Stimulated activated CD8-positive, alpha-beta memory T cell treated with anti-CD3 and anti-CD28 coated beads, Interleukin-7, amount 100 ng/mL, for 1 hour (primary cell): ENCODE measurements around the gene TCOF1.

ENCODE experiments used
- DNase-seq, 2 donors: peaks; one replicate each; pipeline ENCODE4 v3.0.0-alpha.2; 2020; ENCODE audit warnings: low read depth in 2 of 2

TCOF1 gene

GRCh38 chr5:150392680-150393079 is 35.2 kb downstream of the TCOF1 start:
- DNase-seq, result no peak

GRCh38 chr5:150393096-150393645 is 35.7 kb downstream of the TCOF1 start:
- DNase-seq, result no peak

GRCh38 chr5:150394131-150394530 is 36.6 kb downstream of the TCOF1 start:
- DNase-seq, result no peak

DNA sequence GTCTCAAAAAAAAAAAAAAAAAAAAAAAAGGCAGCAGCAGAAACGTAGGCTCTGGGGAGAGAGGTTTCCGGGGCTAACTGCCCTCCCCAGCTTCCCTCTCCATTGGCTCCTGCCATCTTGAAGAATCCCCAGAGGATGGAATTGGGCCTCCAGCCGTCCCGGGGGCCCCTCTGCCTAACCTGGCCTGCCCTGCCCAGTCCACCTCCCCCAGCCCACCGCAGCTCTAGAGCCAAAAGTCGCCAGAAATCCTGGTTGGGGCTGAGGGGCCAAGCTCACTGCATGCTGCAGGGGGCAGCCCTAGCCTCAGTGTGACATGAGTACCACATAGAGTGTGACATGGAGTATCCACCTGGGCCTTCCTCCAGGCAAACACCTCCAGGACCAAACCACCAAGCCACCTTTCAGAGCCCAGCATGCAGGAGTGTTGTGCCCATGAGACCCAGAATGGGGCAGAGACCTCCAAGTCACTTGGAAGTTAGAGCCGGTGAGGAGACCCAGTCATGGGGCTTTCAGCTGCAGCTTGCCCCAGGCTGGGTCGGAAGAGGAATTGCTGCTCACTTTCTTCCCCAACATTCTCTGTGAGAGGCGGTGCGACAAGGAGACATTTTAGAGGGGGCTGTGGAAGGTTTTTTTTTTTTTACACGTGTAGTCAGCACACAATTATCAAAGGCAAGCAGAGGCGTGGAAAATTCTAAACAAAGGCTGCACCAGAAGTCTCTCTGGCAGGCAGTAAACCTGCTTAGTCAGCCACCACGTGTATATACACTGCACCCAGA is 37.6 kb downstream of the TCOF1 start:
- no peak for DNase-seq

GRCh38 chr5:150395688-150395975 is 38.1 kb downstream of the TCOF1 start:
- no peak for DNase-seq

DNA sequence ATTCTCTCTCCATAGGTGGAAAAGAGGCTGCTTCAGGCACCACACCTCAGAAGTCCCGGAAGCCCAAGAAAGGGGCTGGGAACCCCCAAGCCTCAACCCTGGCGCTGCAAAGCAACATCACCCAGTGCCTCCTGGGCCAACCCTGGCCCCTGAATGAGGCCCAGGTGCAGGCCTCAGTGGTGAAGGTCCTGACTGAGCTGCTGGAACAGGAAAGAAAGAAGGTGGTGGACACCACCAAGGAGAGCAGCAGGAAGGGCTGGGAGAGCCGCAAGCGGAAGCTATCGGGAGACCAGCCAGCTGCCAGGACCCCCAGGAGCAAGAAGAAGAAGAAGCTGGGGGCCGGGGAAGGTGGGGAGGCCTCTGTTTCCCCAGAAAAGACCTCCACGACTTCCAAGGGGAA is 38.8 kb downstream of the TCOF1 start:
- DNase-seq, result no peak

DNA sequence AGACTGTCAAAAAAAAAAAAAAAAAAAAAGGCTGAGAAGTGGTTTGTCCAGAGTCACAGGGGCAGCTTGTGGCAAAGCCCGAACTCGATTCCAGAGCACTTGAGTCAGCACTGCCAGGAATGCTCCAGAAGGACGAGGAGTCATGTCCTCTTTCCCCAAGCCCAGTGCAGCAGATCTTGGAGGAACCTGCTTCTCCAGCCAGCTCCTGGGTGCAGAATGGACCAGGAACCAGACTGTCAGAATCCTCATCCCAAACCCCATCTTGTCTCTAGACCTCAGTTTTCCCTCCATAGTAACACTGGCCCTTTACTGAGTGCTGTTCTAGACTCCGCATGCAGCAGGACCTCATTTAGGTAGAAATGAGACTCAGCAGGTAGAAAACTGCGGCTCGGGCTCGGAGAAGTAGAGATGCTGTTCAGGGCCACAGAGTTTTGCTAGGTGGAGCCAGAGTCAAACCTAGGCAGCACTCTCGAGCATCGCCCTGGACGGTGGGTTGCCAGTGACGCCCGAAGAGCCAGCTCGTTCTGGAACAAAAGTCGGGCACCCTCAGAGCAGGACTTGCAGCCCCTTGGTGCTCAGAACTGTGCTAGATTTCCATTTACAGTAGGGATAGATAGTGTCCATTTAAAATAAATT is 39.8 kb downstream of the TCOF1 start:
- DNase-seq, result no peak

DNA sequence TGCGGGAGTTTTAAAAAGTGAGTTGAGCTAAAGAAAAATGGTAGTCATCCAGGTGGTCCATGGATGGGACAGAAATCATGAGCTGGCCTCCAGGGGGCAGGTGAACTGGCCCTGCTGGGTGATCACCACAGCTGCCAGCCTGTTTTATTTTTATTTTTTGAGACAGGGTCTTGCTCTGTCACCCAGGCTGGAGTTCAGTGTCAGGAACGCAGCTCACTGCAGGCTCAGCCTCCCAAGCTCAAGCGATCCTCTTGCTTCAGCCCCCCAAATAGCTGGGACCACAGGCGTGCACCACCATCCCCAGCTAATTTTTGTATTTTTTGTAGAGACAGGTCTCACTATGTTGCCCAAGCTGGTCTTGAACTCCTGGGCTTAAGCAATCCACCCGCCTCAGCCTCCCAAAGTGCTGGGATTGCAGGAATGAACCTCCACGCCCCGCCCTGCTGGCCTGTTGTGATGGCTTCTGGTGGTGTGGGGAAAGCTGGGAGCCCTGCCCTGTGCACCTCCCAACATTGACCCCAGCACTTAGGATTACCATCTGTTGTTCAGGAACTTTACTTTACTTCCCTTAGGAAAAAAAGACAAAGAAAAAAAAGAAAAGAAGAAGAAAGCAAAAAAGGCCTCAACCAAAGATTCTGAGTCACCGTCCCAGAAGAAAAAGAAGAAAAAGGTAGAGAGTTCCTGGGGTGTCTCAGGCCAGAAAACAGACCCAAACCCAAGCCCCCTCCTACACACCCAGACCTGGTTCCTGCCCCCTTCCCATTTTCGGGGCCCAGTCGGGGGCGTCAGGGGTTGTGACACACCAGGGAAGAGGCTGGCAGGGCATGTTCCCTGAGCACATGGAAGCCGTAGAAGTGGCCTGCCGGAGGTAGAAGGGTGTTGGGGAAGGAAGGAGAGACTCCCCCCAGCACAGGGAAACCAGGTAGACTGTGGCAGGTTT is 40.6 kb downstream of the TCOF1 start:
- DNase-seq, result no peak

- no peak for DNase-seq
These were observed 41.4 kb downstream of the TCOF1 start for GRCh38 chr5:150398722-150399523.

- DNase-seq, result no peak
These were observed 42.2 kb downstream of the TCOF1 start for GRCh38 chr5:150399524-150400211.

DNA sequence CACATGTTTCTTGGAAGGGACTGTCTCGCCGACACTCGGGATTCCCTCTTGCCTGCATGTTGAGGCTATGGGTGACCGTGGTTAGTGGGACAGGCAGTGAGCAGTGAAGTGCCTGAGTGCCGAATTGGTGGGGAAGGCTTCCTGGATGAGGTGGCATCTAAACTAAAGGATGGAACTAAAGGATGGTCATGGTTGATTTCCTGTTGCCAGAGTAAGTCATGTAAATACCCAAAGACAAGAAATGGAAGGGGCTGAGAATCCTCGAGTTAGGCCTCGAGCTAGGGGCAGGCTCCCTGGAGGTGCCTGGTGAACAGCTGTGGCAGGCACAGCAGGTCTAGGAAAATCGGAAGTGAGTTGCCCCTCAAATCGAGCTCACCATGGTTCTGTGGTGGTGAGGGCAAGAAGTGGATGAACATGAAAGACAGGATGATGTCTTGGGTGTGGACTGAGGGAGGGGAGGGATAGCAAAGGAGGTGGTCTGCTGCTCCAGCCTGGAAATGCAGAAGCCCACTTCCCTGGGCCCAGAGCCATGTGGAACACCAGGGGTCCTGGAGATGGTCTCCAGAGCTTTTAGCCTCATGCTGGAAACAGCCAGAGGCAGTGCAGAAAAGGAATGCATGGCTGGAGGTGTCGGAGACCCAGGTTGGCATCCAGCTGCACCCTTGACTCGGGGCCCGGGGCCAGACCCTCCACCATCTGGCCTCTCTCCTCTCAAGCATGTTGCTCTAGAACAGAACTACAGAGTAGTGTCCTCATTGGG is 43.0 kb downstream of the TCOF1 start:
- no peak for DNase-seq

GRCh38 chr5:150401076-150401375 is 43.5 kb downstream of the TCOF1 start:
- DNase-seq, result no peak

- DNase-seq, result no peak
These were observed 44.1 kb downstream of the TCOF1 start for GRCh38 chr5:150401376-150402228.

GRCh38 chr5:150402229-150402773 is 44.8 kb downstream of the TCOF1 start:
- no peak for DNase-seq

DNA sequence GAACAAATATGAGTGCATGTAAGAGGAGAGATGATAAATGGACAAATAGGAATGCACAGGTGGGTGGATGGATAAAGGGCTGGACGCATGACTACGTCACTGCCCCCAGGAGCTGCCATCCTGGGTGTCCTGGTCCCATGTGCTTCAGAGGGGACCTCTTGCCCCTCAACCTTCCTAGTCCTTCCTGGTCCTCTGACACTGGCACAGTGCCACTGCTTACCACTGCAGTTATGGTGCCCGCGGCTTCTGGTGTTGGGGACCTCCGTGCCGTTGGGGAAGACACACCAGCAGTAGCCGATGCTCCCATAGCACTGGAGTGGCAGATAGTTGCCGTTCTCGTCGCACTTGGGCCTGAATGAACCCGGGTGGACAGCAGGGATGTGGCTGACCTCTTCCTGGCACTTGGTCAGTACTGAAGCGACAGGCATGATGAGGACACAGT is 45.4 kb downstream of the TCOF1 start:
- DNase-seq, result no peak

GRCh38 chr5:150404121-150404520 is 46.6 kb downstream of the TCOF1 start:
- DNase-seq, result no peak

DNA sequence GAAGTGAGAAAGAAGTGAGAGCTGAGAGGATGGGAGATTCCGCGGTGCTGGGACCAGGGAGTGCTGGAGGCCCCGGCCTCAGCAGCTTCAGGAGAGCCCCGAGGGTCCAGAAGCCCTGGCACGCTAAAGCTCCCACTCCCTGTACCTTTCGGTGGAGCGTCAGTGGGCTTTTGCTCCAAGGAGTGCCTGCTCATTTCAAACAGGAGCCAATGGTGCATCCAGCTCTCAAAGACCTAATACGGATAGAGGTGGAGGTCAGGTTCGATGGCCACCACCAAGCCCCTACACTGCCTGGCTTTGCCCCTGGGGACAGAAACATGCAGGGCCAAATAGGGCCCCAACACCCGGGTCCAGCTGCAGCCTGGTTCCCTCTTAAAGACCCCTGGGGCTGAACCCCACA is 47.0 kb downstream of the TCOF1 start:
- DNase-seq, result no peak

DNA sequence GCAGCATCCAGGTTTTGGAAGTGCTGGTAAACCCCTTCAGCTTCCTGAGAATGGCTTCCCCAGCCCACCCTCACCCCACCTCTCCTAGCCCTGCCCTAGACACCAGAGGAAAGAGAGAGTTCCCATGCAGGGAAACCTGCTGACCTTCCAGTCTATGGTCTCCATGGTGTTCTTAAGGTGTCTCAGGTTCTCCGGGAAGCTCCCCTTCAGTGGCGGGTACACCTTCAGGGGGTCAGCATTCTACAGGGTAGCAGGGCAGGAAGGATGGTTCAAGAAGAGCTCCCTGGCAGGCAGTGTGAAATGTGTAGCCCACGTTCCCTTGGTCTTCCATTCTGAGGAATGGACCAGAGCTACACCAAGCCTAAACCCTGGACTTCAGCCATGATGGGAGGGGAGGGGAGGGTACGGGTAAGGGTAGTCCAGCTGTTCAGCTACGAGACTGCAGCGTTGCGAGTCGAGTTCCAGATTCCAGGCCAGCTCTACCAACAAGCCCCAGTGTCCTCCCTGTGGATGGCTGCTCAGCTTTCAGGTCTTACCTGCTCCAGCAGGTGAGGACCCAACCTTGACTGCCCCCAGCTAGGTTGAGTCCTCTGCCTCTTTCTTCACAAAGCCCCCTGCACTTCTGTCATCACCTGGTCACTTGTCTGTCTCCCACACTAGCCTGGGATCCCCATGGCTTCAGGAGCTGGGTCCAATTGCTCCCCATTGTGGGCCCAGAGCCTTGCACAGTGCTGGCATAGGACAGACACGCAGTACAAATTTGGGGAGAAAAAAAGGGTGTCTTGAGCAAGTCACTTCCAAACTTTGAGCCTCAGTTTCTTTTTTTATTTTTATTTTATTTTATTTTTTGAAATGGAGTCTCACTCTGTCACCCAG is 47.7 kb downstream of the TCOF1 start:
- DNase-seq, result no peak
